Mammary epithelial cell (primary cell): Measurements from ENCODE around the gene AGPAT3.

ENCODE experiments used
- EZH2 ChIP-seq: IDR thresholded peaks from 2 replicates; pipeline ENCODE4 v1.6.1; 2012; ENCODE audit warnings: low read length, inconsistent platforms, borderline replicate concordance
- TF ChIP-seq, protein P1 (sequence below), 2 donors: IDR thresholded peaks in 1 of 2; conservative IDR thresholded peaks in 1 of 2; 2 replicates each; pipeline ENCODE4 v1.5.1; 2011 to 2012; ENCODE audit warnings: inconsistent platforms in 2 of 2, low read length in 2 of 2, mild to moderate bottlenecking in 2 of 2, control low read depth in 1 of 2, low read depth in 1 of 2; ENCODE audit not compliant: insufficient read depth in 1 of 2; ENCODE audit errors: extremely low read depth in 1 of 2

DNA sequence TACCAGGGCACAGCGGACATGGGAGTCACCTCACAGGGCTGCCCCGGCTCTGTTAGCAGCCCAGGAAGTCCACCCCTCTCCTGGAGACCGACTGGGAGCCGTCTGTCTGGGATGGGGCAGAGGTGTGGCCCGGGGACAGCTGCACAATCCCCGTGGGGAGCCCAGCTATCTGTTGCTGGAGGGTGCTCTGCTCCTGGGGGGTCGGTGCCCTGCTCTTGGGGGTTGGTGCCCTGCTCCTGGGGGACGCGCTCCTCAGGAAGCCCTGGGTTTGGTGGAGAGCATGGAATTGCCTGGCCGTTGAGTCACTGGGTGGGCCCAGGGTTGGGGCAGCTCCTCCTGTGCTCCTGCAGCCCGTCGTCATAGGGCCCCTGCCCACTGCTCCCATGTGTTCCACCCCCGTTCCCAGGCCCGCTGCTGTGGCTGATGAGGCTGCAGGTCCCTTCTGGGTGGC, 39.3 kb downstream of the AGPAT3 start:
- TF ChIP-seq EZH2 = no peak
- TF ChIP-seq, protein P1, sequence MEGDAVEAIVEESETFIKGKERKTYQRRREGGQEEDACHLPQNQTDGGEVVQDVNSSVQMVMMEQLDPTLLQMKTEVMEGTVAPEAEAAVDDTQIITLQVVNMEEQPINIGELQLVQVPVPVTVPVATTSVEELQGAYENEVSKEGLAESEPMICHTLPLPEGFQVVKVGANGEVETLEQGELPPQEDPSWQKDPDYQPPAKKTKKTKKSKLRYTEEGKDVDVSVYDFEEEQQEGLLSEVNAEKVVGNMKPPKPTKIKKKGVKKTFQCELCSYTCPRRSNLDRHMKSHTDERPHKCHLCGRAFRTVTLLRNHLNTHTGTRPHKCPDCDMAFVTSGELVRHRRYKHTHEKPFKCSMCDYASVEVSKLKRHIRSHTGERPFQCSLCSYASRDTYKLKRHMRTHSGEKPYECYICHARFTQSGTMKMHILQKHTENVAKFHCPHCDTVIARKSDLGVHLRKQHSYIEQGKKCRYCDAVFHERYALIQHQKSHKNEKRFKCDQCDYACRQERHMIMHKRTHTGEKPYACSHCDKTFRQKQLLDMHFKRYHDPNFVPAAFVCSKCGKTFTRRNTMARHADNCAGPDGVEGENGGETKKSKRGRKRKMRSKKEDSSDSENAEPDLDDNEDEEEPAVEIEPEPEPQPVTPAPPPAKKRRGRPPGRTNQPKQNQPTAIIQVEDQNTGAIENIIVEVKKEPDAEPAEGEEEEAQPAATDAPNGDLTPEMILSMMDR (conservative IDR thresholded peaks at IDR 0.05 in 1 of 2, IDR thresholded peaks at IDR 0.05 in 1 of 2; ENCODE audit: extremely low read depth in 1 of 2, insufficient read depth in 1 of 2, low read depth in 1 of 2, low read length in 2 of 2) = no peak
